Endometrial microvascular endothelial cells (primary cell): ENCODE measurements around the gene SLK. TPM values are rescaled to one million over a fixed set of nuclear protein-coding genes. Genes with fewer than 3 reads are reported as not detected.

Source experiments
- in situ Hi-C: cut with HindIII; loops from 2 replicates; pipeline ENCODE4 v1.10.0; 2017; ENCODE audit warnings: low sequenced_read_pairs, low pct_unique_long_range_greater_than_20kb; ENCODE audit errors: inconsistent ontology term
- total RNA-seq: library from RNA; depleted of rRNA; stranded (reverse); fragments of >200 nt; gene quantifications from one replicate; pipeline ENCODE4 v1.2.3, GENCODE V29; 2015; ENCODE audit errors: inconsistent ontology term

Gene SLK
- total RNA-seq, 1 donor from 2014 or later, result 47.3 TPM

GRCh38 chr10:104040862-104041789 lies 74.2 kb downstream of the SLK start:
- in situ Hi-C loops, result no loop called here

DNA sequence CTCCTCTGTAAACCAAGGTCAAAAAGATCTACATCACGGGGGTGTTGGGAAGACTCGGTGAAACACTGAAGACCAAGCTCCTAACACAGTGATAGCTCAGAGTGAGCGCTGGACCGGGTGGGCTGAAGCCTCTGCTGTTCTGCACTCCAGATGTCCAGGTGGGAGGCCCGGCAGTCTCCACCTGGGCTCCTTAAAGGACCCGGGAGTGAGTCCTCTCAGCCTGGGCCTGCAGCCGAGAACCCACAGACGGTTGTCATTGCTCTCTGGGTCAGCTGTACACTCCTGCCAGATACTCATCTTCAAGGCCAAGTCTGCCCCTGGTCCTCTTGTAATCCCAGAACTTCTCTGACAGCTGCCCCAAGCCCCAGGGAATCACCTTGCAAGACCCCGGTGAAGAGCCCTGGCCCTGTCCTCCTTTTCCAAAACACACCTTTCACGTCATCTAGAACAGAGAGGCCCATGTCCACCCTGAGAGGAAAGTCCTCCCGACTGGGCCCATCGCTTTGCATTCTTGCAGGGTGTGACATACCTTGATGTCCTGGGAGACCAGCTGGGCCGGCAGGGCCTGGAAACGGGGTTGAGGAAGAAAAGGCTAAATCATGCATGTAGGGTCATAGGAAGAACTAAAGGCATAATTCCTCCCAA lies 75.1 kb downstream of the SLK start:
- in situ Hi-C loops, result no loop called here

- in situ Hi-C loops, result no loop called here
These were observed 76.4 kb downstream of the SLK start for GRCh38 chr10:104043185-104043830.

GRCh38 chr10:104043854-104044253 lies 76.9 kb downstream of the SLK start:
- in situ Hi-C loops, result no loop called here

DNA sequence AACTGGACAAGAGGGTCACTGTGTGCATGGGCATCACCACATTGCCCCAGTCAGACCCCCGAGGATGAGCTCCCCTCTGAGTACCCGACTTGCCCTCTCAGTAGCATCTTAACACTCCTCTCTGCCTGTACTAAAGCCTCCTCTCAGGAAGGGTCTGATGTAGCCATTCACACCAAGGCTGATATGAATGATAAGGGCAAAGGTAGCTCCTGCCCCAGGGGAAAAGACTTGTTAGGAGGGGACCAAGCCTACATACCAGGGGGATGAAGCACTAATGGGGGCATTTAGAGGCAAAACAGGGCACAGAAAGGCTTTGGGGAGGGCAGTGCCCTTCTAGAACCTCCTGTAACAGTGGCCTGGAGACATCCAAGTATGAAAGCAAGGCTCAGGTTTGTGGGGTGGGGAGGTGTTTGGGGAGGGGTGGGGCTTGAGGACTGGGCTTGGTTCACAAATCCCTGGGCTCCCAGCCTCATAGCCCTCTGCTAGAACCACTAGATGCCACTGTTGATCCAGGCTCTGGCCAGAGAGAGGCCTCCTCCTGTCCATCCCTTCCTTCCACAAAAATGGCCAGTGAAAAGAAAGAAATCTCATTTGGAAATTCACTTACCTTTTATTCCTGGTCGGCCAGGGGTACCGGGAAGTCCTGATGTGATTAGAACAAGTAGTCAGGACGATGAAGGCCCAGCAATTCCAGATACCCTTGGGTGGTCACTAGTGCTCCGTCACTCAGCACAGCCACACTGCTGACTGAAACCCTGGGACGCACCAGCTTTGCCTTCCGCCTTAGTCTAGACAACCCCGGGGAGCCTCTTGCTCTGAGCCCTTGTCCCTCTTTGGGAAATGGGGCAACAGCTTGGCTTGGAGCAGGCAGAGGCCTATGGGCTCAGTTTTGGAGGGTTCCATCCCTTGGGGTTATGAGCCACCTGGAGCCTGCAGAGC lies 78.5 kb downstream of the SLK start:
- in situ Hi-C loops, result no loop called here

GRCh38 chr10:104046651-104047050 lies 79.7 kb downstream of the SLK start:
- in situ Hi-C loops, result no loop called here

DNA sequence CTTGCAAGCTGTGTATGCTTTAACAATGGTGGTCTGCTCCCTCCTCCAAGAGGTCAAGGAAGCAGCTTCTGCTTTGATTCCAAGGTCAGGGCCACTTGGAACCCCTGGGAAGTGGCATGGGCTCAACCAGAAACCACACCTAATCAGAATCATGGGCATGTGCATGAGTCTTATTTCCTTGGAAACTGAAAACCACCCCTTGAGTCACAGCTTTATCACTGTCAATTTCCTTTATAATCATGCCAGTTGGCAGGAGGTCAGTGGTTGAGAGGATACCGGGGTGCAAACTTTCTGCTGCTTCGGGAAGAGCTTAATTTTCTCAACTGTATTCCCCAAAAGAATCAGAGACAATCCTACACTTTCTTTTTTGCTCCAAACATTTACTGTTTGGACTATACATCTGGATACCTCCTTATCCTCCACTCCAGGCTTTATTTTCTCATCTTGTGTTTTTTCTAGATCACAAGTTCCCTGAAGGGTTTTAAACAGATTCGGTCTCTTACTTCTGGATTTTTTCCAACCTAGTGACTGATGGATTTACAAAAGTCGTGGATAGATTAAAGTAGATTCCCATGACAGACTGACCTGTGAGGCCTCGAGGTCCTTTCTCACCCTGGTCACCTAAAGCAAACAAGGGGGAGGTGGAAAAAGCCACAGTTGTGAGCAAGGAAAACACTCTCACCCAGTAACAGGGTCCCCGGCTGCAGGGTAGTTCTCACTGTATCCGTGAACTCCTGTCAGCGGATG lies 82.7 kb downstream of the SLK start:
- in situ Hi-C loops, result no loop called here

DNA sequence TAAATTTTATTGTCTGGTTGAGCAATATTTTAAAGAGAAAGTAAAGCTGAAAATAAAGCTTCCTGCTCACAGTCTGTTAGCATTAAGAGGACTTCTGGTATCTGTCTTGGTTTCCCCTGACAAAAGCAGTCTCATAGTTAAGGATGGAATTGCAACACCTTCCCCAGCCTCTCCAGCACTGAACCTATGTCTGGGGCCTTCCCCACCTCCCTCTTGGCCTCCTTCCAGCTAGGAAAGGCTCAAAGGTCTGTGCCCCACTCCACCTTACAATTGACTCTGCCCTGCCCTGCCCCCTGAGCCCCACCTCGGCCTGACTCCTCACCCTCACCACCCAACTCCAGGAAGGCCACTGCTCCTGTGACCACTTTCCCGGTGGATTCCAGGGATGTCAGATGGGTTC lies 85.5 kb downstream of the SLK start:
- in situ Hi-C loops, result no loop called here

DNA sequence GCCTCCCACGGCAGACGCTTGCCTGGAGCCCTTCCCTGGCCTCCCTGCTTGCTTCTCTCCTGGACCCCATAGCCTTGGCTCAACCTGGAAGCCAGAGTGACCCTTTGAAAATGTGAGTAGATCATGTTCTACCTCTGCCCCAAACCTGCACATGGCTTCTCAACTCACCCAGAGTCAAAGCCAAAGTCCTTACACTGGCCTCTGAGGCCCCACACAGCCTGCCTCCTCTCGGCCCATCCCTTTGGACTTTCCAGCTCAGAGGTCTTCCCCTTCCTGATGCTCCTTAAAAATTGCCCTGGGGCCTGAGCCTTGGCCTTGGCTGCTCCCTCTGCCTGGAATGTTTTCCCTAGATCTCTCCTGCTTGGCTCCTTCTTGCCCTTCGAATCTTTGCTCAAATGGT lies 86.3 kb downstream of the SLK start:
- in situ Hi-C loops, result no loop called here

DNA sequence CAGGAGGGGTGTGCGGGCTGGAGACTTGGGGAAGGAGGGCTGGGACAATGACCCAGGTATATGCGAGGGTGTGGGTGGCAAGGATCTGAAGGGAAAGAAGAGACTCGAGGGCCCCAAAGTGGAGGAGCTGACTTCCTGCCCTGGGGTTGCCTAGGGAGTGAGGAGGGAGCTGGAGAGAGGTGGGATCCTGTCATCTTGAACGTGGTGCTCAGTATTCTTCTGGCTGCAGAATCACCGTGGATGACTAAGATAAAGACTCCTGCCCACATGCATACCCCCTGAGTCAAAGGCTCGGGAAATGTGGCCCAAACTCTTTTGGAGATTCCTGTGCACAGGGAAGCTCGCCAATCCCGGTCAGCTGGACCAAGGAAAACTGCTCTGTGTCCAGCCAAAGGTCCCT lies 87.5 kb downstream of the SLK start:
- in situ Hi-C loops, result no loop called here

DNA sequence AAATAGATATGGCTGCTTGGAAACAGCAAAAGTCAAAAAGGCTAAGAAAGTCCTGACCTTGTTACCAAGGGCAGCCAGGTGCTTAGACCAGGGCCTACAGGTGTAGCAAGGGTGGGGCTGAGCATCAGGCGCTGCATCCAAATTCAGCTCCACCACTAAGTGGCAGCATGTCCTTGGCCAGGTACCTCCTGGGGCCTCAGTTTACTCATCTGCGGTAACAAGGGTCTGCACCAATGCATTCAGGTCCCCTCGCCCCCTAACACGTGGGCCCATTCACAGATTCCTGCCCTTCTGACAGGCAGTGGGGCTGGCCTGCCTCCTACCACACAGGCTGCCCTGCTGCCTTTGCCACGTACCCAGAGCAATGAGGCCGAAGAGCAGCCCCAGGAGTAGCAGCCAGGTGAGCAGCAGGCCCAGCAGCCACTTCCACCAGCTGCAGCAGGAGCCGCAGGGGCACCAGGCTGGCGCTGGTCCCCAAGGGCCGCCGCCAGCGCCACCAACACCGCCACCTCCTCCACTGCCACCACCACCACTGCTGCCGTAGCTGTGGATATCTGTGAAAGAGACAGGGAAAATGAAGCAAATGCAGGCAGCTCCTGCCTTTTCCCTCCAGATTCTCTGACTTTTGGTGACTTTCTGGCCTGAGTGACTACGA lies 89.8 kb downstream of the SLK start:
- in situ Hi-C loops, result no loop called here

DNA sequence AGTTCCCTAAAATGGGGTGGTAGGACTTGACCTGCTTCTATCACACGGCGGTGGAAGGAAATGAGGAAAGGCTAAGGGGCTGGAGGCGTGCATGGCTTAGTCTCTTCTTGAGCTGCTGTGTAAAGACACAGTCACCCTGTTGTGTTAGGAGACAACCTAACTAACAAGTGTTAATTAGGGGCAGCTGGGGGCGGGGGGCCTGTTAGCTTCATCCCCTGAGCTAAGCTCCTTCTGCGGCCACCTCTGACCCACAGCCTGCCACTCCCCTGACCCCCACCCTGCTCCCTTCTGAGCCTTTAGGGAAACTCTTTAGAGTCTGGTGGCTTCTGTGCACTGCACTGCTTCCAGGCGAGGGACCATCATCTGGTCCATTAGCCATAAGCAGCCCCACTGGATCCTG lies 90.8 kb downstream of the SLK start:
- in situ Hi-C loops, result no loop called here

DNA sequence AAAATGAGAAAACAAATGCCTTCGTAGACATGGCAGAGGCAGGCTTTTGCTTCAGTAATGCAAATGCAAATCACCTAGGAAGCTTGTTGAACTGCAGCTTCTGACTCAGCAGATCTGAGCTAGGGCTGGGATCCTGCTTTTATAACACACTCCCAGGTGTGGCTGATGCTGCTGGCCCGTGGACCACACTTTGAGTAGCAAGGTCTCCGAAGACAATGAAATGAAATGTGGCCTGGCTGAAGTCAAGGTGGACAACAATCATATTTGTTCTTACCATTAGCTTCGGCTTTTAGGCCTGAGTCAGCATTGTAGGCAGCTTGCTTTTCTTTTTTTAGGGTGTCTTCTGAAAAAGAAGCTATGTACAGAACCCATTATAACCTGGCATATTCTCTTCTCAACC lies 92.4 kb downstream of the SLK start:
- in situ Hi-C loops, result no loop called here

- in situ Hi-C loops, result no loop called here
These were observed 94.3 kb downstream of the SLK start for GRCh38 chr10:104061196-104061595.

DNA sequence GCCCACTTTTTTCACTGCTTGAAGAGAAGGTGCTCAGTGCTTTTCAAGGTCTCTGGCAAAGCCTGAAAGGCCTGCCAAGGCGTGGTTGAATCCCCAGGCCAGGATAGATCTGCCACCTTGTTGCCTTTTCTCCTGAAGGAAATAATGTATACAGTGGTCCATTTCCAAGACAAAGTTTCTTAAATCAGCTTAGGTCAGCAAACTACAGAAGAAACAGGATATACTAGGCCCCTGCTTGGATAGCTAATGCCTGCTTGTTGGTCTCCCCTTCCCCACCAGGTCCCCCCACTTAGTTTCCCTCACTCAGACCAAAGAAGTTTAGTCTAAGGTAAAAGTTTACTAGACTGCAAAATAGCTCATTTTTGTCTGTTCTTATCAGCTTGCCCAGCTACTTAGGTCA lies 98.8 kb downstream of the SLK start:
- in situ Hi-C loops, result no loop called here

DNA sequence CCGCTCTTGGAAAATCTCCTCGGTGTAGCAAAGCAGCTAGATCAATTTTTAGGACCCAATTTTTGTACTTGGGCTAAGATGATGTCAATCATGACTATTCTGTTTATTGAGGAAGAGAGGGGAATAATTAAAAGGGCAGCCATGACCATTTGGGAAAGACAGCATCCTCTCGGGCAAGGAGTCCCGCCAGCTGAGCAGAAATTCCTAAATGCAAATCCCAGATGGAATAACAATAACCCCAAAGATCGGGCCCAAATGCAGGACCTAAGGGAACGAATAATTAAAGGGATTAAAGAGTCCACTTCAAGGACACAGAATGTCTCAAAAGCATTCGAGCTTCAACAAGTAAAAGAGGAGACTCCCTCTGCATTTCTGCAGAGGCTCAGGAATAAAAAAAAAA lies 100.0 kb downstream of the SLK start:
- in situ Hi-C loops, result no loop called here

DNA sequence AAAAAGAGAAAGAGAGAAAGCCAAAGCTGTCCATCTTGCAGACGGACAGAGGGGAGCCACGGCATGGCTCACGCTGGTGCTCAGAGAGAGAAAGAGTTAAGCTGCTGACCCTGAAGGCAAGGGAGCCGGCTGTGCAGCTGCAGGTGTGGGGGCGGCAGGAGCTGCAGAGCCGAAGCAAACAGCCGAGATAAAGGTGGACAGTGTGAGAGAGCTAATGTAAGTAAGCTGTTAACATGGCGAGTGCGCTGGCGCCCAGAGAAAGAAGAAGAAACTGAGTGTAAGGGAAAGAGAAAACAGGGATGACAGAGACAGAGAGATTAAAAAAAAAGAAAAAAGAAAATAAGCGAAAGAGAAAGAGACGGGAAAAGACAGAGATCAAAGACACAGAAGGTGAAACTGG lies 100.6 kb downstream of the SLK start:
- in situ Hi-C loops, result no loop called here

GRCh38 chr10:104069613-104070012 lies 102.7 kb downstream of the SLK start:
- in situ Hi-C loops, result no loop called here
